Neuron (in vitro differentiated cells): Measurements from ENCODE around the gene DDR2.
"Not testable (repeated sequence)": the region's sequence is repeated elsewhere in the genome, so short reads cannot be mapped to it uniquely, and the experiment has no call there.

ENCODE experiments used
- H2AFZ ChIP-seq: one replicate; pipeline ENCODE4 v1.6.1; 2013; ENCODE audit warnings: low read depth, mild to moderate bottlenecking, inconsistent platforms, low read length, moderate library complexity
- H3K27me3 ChIP-seq: one replicate; pipeline ENCODE4 v1.6.1; 2013; ENCODE audit warnings: low read length; ENCODE audit not compliant: insufficient read depth
- H3K36me3 ChIP-seq: one replicate; pipeline ENCODE4 v1.6.1; 2013; ENCODE audit warnings: low read length; ENCODE audit not compliant: insufficient read depth
- H3K4me1 ChIP-seq: one replicate; pipeline ENCODE4 v1.6.1; 2013; ENCODE audit warnings: low read length; ENCODE audit not compliant: insufficient read depth
- H3K4me3 ChIP-seq: 2 replicates; pipeline ENCODE4 v1.5.1; 2013; ENCODE audit warnings: mild to moderate bottlenecking, low read length, moderate library complexity
- H3K9me3 ChIP-seq: one replicate; pipeline ENCODE4 v1.6.1; 2013; ENCODE audit warnings: low read length

DDR2 gene

DNA sequence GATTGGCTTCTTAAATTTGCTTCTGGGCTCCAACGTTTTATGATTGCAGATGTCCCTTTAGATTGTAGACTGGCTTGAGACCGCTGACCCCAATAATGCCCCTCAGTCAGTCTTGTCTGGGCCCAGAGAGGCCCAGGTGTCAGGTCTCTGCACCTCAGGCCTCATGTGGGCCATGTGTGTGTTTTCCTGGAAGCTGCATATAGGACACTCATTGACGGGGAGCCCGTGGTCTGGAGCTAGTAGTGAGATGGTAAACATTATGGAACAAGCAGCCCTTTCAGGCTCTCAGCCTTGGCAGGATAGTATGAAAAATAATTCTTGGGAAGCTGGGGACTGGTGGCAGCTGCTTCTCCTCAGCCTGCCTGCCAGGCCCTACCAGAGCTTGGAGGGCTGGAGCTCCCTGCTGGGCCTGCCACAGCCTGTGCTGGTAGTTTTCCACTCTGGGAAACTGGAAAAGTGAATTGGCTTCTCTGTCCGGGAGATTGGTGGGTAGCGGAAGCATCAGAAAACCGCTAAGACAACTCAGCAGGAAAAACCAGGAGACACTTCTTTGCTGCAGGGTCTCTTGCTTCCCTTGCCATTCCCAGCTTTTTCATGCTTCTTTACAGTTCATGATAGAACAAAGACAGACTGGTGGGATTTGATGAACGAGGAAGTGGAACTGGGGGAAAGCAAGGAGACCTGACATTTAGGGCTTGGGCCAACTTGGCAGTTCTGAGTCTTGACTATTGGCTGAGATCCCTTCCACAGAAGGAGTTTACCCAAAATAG, 100.5 kb downstream of the DDR2 start:
- no peak overlapping the region for H2AFZ ChIP-seq
- H3K4me3 ChIP-seq = no peak overlapping the region
- peaks cover 11% of the 10 kb centered on the region for H3K4me1 ChIP-seq
- H3K36me3 ChIP-seq = no peaks in the 10 kb centered on the region
- H3K9me3 ChIP-seq = no peaks in the 10 kb centered on the region
- H3K27me3 ChIP-seq = no peaks in the 10 kb centered on the region

- Histone ChIP-seq H2AFZ (no peak overlapping the region), H3K9me3 (no peaks in the 10 kb centered on the region), H3K4me1 (peaks cover 11% of the 10 kb centered on the region), H3K36me3 (no peaks in the 10 kb centered on the region), H3K27me3 (no peaks in the 10 kb centered on the region), H3K4me3 (no peak overlapping the region)
Measured at GRCh38 chr1:162733336-162733590, 101.0 kb downstream of the DDR2 start.

GRCh38 chr1:162734047-162734446, 101.8 kb downstream of the DDR2 start:
- no peaks in the 10 kb centered on the region for H3K36me3 ChIP-seq
- peaks cover 11% of the 10 kb centered on the region for H3K4me1 ChIP-seq
- H2AFZ ChIP-seq = no peak overlapping the region
- no peaks in the 10 kb centered on the region for H3K9me3 ChIP-seq
- no peaks in the 10 kb centered on the region for H3K27me3 ChIP-seq
- no peak overlapping the region for H3K4me3 ChIP-seq

- Histone ChIP-seq H3K27me3 (no peaks in the 10 kb centered on the region), H3K4me1 (peaks cover 11% of the 10 kb centered on the region), H3K36me3 (no peaks in the 10 kb centered on the region), H3K9me3 (no peaks in the 10 kb centered on the region), H3K4me3 (no peak overlapping the region), H2AFZ (no peak overlapping the region)
Measured at GRCh38 chr1:162736184-162736583, 103.9 kb downstream of the DDR2 start.

DNA sequence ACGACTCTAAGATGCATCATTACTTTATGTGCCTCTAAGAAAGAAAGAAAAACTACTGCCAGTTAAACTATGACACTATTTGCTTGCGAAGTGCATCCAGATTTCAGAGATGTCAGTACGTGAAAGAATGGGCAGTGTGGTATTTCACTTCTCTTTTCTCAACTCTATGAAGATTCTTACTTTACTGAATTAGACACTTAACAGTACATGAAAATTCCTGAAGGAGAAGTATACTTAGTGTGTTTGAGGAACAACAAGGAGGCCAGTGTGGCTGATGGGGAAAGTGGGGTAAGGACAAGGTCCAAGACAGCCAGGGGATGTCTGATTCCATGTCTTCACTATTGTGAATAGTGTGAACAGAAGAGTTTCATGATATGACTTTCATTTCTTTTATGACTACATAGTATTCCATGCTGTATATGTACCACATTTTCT, 104.4 kb downstream of the DDR2 start:
- Histone ChIP-seq H3K4me1 (peaks cover 9% of the 10 kb centered on the region), H3K4me3 (no peak overlapping the region), H2AFZ (no peak overlapping the region), H3K36me3 (no peaks in the 10 kb centered on the region), H3K9me3 (no peaks in the 10 kb centered on the region), H3K27me3 (no peaks in the 10 kb centered on the region)

- no peak overlapping the region for H3K4me3 ChIP-seq
- no peaks in the 10 kb centered on the region for H3K27me3 ChIP-seq
- no peaks in the 10 kb centered on the region for H3K4me1 ChIP-seq
- no peak overlapping the region for H2AFZ ChIP-seq
- H3K36me3 ChIP-seq = no peaks in the 10 kb centered on the region
- no peaks in the 10 kb centered on the region for H3K9me3 ChIP-seq
Measured at GRCh38 chr1:162740755-162741154, 108.5 kb downstream of the DDR2 start.

- Histone ChIP-seq H3K4me3 (no peak overlapping the region), H2AFZ (no peak overlapping the region), H3K27me3 (no peaks in the 10 kb centered on the region)
Measured at GRCh38 chr1:162741574-162741973, 109.3 kb downstream of the DDR2 start.

DNA sequence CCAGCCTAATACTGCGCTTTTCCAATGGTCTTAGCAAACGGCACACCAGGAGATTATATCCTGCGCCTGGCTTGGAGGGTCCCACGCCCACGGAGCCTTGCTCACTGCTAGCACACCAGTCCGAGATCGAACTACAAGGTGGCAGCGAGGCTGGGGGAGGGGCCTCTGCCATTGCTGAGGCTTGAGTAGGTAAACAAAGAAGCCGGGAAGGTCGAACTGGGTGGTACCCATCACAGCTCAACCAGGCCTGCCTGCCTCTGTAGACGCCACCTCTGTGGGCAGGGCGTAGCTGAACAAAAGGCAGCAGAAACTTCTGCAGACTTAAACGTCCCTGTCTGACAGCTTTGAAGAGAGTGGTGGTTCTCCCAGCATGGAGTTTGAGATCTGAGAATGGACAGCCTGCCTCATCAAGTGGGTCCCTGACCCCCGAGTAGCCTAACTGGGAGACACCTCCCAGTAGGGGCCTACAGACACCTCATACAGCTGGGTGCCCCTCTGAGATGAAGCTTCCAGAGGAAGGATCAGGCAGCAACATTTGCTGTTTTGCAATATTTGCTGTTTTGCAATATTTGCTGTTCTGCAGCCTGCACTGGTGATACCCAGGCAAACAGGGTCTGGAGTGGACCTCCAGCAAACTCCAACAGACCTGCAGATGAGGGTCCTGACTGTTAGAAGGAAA, 114.1 kb downstream of the DDR2 start:
- H3K36me3 ChIP-seq, H3K9me3 ChIP-seq, H3K27me3 ChIP-seq, H3K4me3 ChIP-seq, H3K4me1 ChIP-seq, H2AFZ ChIP-seq: not testable (repeated sequence)

More at GRCh38 chr1:162741574-162741973, 109.3 kb downstream of the DDR2 start:
- no peaks in the 10 kb centered on the region for H3K4me1 ChIP-seq
- no peaks in the 10 kb centered on the region for H3K36me3 ChIP-seq
- H3K9me3 ChIP-seq = no peaks in the 10 kb centered on the region

GRCh38 chr1:162753001-162753658, 120.9 kb downstream of the DDR2 start:
- Histone ChIP-seq H3K9me3 (no peaks in the 10 kb centered on the region), H3K4me1 (no peaks in the 10 kb centered on the region), H3K4me3 (no peak overlapping the region), H3K36me3 (no peaks in the 10 kb centered on the region), H2AFZ (no peak overlapping the region), H3K27me3 (no peaks in the 10 kb centered on the region)

GRCh38 chr1:162753998-162754585, 121.8 kb downstream of the DDR2 start:
- Histone ChIP-seq H3K27me3 (no peaks in the 10 kb centered on the region), H3K9me3 (no peaks in the 10 kb centered on the region), H3K4me1 (no peaks in the 10 kb centered on the region), H3K4me3 (no peak overlapping the region), H2AFZ (no peak overlapping the region), H3K36me3 (no peaks in the 10 kb centered on the region)

DNA sequence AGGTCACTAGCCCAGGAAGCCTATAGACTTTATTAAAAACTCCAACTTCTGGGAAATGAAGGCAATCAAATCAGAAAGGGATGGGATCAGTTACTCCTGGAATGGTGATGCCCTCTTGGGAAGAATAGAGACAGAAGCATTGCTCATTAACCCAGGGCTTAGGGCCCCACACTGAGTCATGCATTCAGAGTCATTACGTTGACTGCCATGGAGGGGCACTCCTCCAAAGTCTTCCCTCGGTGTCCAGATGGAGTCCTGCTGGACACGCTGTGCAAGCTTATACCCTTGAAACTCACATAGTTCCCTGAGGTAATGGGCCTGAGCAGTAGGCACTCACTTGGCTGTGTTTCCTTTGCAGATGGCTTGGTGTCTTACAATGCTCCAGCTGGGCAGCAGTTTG, 123.0 kb downstream of the DDR2 start:
- Histone ChIP-seq H3K27me3 (no peaks in the 10 kb centered on the region), H3K4me3 (no peak overlapping the region), H2AFZ (no peak overlapping the region), H3K4me1 (no peaks in the 10 kb centered on the region), H3K36me3 (no peaks in the 10 kb centered on the region), H3K9me3 (no peaks in the 10 kb centered on the region)

GRCh38 chr1:162756523-162756922, 124.3 kb downstream of the DDR2 start:
- Histone ChIP-seq H3K9me3 (no peaks in the 10 kb centered on the region), H3K4me3 (no peak overlapping the region), H3K36me3 (no peaks in the 10 kb centered on the region), H3K4me1 (no peaks in the 10 kb centered on the region), H3K27me3 (no peaks in the 10 kb centered on the region), H2AFZ (no peak overlapping the region)

GRCh38 chr1:162757476-162757875, 125.2 kb downstream of the DDR2 start:
- H3K36me3 ChIP-seq = no peaks in the 10 kb centered on the region
- H3K27me3 ChIP-seq = no peaks in the 10 kb centered on the region
- H3K4me3 ChIP-seq = no peak overlapping the region
- no peaks in the 10 kb centered on the region for H3K9me3 ChIP-seq
- no peaks in the 10 kb centered on the region for H3K4me1 ChIP-seq
- H2AFZ ChIP-seq = no peak overlapping the region
